Spleen (tissue), 11 donors: ENCODE results near the gene WDR12. TPM values are rescaled to one million over a fixed set of nuclear protein-coding genes. Genes with fewer than 3 reads are reported as not detected.

Experiments used
- DNase-seq: peaks from one replicate; pipeline ENCODE4 v3.0.0-alpha.2; 2020
- H3K27ac ChIP-seq, 8 donors: fragments of 200-600 bp; sonication (generic) in 7 of 8; 1 replicate in 4 of 8; 2 replicates in 4 of 8; pipeline versions ENCODE4 v1.5.0 to v1.8.0; 2016 to 2021; ENCODE audit warnings: inconsistent platforms in 4 of 8, mild to moderate bottlenecking in 4 of 8, moderate library complexity in 1 of 8
- H3K27me3 ChIP-seq, 7 donors: fragments of 200-600 bp; sonication (generic) in 6 of 7; replicated peaks in 1 of 7; 1 replicate in 4 of 7; 2 replicates in 3 of 7; pipeline versions ENCODE4 v1.5.0 to v1.8.0; 2016 to 2021; ENCODE audit warnings: inconsistent platforms in 3 of 7, mild to moderate bottlenecking in 1 of 7
- H3K36me3 ChIP-seq, 6 donors: fragments of 200-600 bp; sonication (generic) in 5 of 6; 1 replicate in 4 of 6; 2 replicates in 2 of 6; pipeline versions ENCODE4 v1.5.0 to v1.8.0; 2016 to 2021; ENCODE audit warnings: inconsistent platforms in 2 of 6
- H3K4me1 ChIP-seq, 6 donors: fragments of 200-600 bp; sonication (generic) in 5 of 6; 1 replicate in 3 of 6; 2 replicates in 3 of 6; pipeline versions ENCODE4 v1.5.0 to v1.8.0; 2016 to 2021; ENCODE audit warnings: inconsistent platforms in 3 of 6
- H3K4me3 ChIP-seq, 8 donors: fragments of 200-600 bp; sonication (generic) in 7 of 8; 1 replicate in 4 of 8; 2 replicates in 4 of 8; pipeline versions ENCODE4 v1.5.0 to v1.8.0; 2016 to 2021; ENCODE audit warnings: inconsistent platforms in 4 of 8, mild to moderate bottlenecking in 4 of 8, moderate library complexity in 2 of 8
- H3K9me3 ChIP-seq, 8 donors: fragments of 200-600 bp; sonication (generic) in 7 of 8; 1 replicate in 4 of 8; 2 replicates in 4 of 8; pipeline versions ENCODE4 v1.5.0 to v1.8.0; 2016 to 2021; ENCODE audit warnings: inconsistent platforms in 4 of 8
- CTCF ChIP-seq, 11 experiments: fragments of 200-600 bp in 7 of 11; fragments of 450-650 bp in 4 of 11; sonication (generic) in 4 of 11; IDR thresholded peaks in 8 of 11; conservative IDR thresholded peaks in 3 of 11; 1 replicate in 7 of 11; 2 replicates in 4 of 11; pipeline versions ENCODE4 v1.4.0 to v1.8.0; 2016 to 2021; ENCODE audit warnings: antibody characterized with exemption in 11 of 11, inconsistent platforms in 4 of 11, mild to moderate bottlenecking in 1 of 11
- POLR2A ChIP-seq, 3 donors: fragments of 450-650 bp; IDR thresholded peaks; one replicate each; pipeline ENCODE4 v1.5.1; 2017; ENCODE audit warnings: antibody characterized with exemption in 3 of 3, mild to moderate bottlenecking in 1 of 3
- POLR2AphosphoS5 ChIP-seq, 3 donors: sonication (generic); formaldehyde crosslinking; IDR thresholded peaks; one replicate each; pipeline ENCODE4 v1.5.1; 2017; ENCODE audit warnings: antibody characterized with exemption in 3 of 3
- WGBS, 5 donors: extraction: QIAGEN DNeasy Blood & Tissue Kit in 3 of 5; methylation state at CpG; one replicate each; pipeline versions ENCODE4 v1.1.5 to v1.1.7; 2013 to 2018; 5-methylcytosine and 5-hydroxymethylcytosine counted together
- intact Hi-C: fragments of 100-400 bp; cut with DNase I; formaldehyde crosslinking; loops from one replicate; pipeline ENCODE4 v1.15.0; 2023; ENCODE audit warnings: low total_unique reads
- polyA plus RNA-seq, 3 donors: library from polyadenylated mRNA; stranded (reverse); fragments of 200-250 nt; gene quantifications; one replicate each; pipeline ENCODE4 v1.2.1, GENCODE V29; 2013
- total RNA-seq, 7 donors: library from RNA; depleted of rRNA in 3 of 7; stranded (reverse); fragments of >200 nt in 3 of 7; fragmentation: NEBNext Ultra II Directional in 4 of 7; extraction: Animal tissue kit (Norgen Biotek cat#: 25700) in 4 of 7; gene quantifications; one replicate each; pipeline versions ENCODE4 v1.1.0 to v1.2.1, GENCODE V29; 2016 to 2021
- donor health status: healthy with polysubstance abuse.
- donor health status: DM: no; HTN: no; CAD: no; lungs with moderate emphysema.
- donor health status: DM: no; HTN: no; CAD: no.
- donor health status: Bipolar disorder and iron deficiency.
- donor health status: healthy.
- donor health status: DM: no; HTN: no; CAD: no.
- donor health status: DM: yes; HTN: yes; CAD: no.

The WDR12 gene
- total and polyA plus RNA-seq, 10 donors = 17.2 to 33.1 (median 19.7) TPM

GRCh38 chr2:202945497-202945896, 34.0 kb upstream of the WDR12 start:
- 95 to 100% (median 97%) methylated on average over 2 of the region's 2 CpGs for WGBS, 5 donors
- TF ChIP-seq POLR2AphosphoS5 (IDR thresholded peaks at IDR 0.05) (no peak), CTCF (IDR thresholded peaks at IDR 0.05 in 8 of 11, conservative IDR thresholded peaks at IDR 0.05 in 3 of 11) (no peak), POLR2A (IDR thresholded peaks at IDR 0.05) (no peak)
- H3K36me3 ChIP-seq = peaks cover 0 to 56% (median 17%) of the 10 kb centered on the region in 6 donors
- intact Hi-C loops = no loop called here
- H3K27ac ChIP-seq = no peak overlapping the region
- H3K4me3 ChIP-seq = no peak overlapping the region
- peaks cover 0 to 3% (median 0%) of the 10 kb centered on the region in 6 donors for H3K4me1 ChIP-seq
- no peaks in the 10 kb centered on the region for H3K27me3 ChIP-seq
- DNase-seq = no peak
- H3K9me3 ChIP-seq = peaks cover 0 to 34% (median 26%) of the 10 kb centered on the region in 8 donors

GRCh38 chr2:202944816-202945215, 33.3 kb upstream of the WDR12 start:
- Histone ChIP-seq H3K4me1 (no peaks in the 10 kb centered on the region), H3K4me3 (no peak overlapping the region), H3K9me3 (peaks cover 0 to 34% (median 26%) of the 10 kb centered on the region in 8 donors), H3K36me3 (peaks cover 0 to 62% (median 18%) of the 10 kb centered on the region in 6 donors), H3K27ac (no peak overlapping the region), H3K27me3 (no peaks in the 10 kb centered on the region)
- 91 to 94% (median 93%) methylated on average over 3 of the region's 3 CpGs for WGBS, 5 donors
- TF ChIP-seq POLR2A (IDR thresholded peaks at IDR 0.05) (no peak), CTCF (IDR thresholded peaks at IDR 0.05 in 8 of 11, conservative IDR thresholded peaks at IDR 0.05 in 3 of 11) (no peak), POLR2AphosphoS5 (IDR thresholded peaks at IDR 0.05) (no peak)
- no peak for DNase-seq
- intact Hi-C loops = no loop called here

GRCh38 chr2:202944408-202944807, 32.9 kb upstream of the WDR12 start:
- peaks cover 0 to 34% (median 26%) of the 10 kb centered on the region in 8 donors for H3K9me3 ChIP-seq
- no peak overlapping the region for H3K4me3 ChIP-seq
- H3K27me3 ChIP-seq = no peaks in the 10 kb centered on the region
- no peak overlapping the region for H3K27ac ChIP-seq
- peaks cover 0 to 65% (median 19%) of the 10 kb centered on the region in 6 donors for H3K36me3 ChIP-seq
- intact Hi-C loops = no loop called here
- 90 to 100% (median 95%) methylated on average over 1 of the region's 1 CpG for WGBS, 5 donors
- no peak for DNase-seq
- TF ChIP-seq POLR2AphosphoS5 (IDR thresholded peaks at IDR 0.05) = no peak
- no peak for TF ChIP-seq CTCF (IDR thresholded peaks at IDR 0.05 in 8 of 11, conservative IDR thresholded peaks at IDR 0.05 in 3 of 11)
- no peak for TF ChIP-seq POLR2A (IDR thresholded peaks at IDR 0.05)
- H3K4me1 ChIP-seq = no peaks in the 10 kb centered on the region

- H3K36me3 ChIP-seq = peaks cover 0 to 76% (median 23%) of the 10 kb centered on the region in 6 donors
- DNase-seq = no peak
- H3K27ac ChIP-seq = no peak overlapping the region
- peaks cover 0 to 16% (median 13%) of the 10 kb centered on the region in 8 donors for H3K9me3 ChIP-seq
- intact Hi-C loops = no loop called here
- no peaks in the 10 kb centered on the region for H3K27me3 ChIP-seq
- no peak overlapping the region for H3K4me3 ChIP-seq
- TF ChIP-seq CTCF (IDR thresholded peaks at IDR 0.05 in 8 of 11, conservative IDR thresholded peaks at IDR 0.05 in 3 of 11) (no peak), POLR2AphosphoS5 (IDR thresholded peaks at IDR 0.05) (no peak), POLR2A (IDR thresholded peaks at IDR 0.05) (no peak)
- 93 to 99% (median 98%) methylated on average over 4 of the region's 4 CpGs for WGBS, 5 donors
- no peaks in the 10 kb centered on the region for H3K4me1 ChIP-seq
These were observed 30.3 kb upstream of the WDR12 start for GRCh38 chr2:202941771-202942170.
